Measurements from ENCODE around the gene INPP5A.

The INPP5A gene

GRCh38 chr10:132809232-132810140 lies 271.9 kb downstream of the INPP5A start:
- peaks cover 7% of the 10 kb centered on the region for H3K27me3 ChIP-seq (ENCODE audit: insufficient read depth, poor library complexity, severe bottlenecking)
- TF ChIP-seq GABPA (IDR thresholded peaks at IDR 0.05; ENCODE audit: low read depth) (no peak), POLR2AphosphoS5 (IDR thresholded peaks at IDR 0.05; ENCODE audit: low read depth) (no peak), SPI1 (IDR thresholded peaks at IDR 0.05; ENCODE audit: borderline replicate concordance, low read depth) (no peak), CTCF (IDR thresholded peaks at IDR 0.05; ENCODE audit: insufficient read depth, low read length) (no peak), REST (IDR thresholded peaks at IDR 0.05; ENCODE audit: insufficient replicate concordance, low read depth) (no peak)
- no peak for DNase-seq (ENCODE audit: low read depth in 1 of 2, low spot score in 1 of 2)
- no peak overlapping the region for H3K4me3 ChIP-seq (replicated peaks; ENCODE audit: insufficient read depth, low read length)
- no peak overlapping the region for H3K27ac ChIP-seq (replicated peaks)

- H3K27ac ChIP-seq (replicated peaks): no peak overlapping the region
- peaks cover 7% of the 10 kb centered on the region for H3K27me3 ChIP-seq (ENCODE audit: insufficient read depth, poor library complexity, severe bottlenecking)
- TF ChIP-seq GABPA (IDR thresholded peaks at IDR 0.05; ENCODE audit: low read depth) (no peak), CTCF (IDR thresholded peaks at IDR 0.05; ENCODE audit: insufficient read depth, low read length) (no peak), REST (IDR thresholded peaks at IDR 0.05; ENCODE audit: insufficient replicate concordance, low read depth) (no peak), SPI1 (IDR thresholded peaks at IDR 0.05; ENCODE audit: borderline replicate concordance, low read depth) (no peak), POLR2AphosphoS5 (IDR thresholded peaks at IDR 0.05; ENCODE audit: low read depth) (no peak)
Observed at GRCh38 chr10:132810141-132810806, 272.7 kb downstream of the INPP5A start.

GRCh38 chr10:132810807-132811700 lies 273.5 kb downstream of the INPP5A start:
- no peak for TF ChIP-seq SPI1 (IDR thresholded peaks at IDR 0.05; ENCODE audit: borderline replicate concordance, low read depth)
- TF ChIP-seq POLR2AphosphoS5 (IDR thresholded peaks at IDR 0.05; ENCODE audit: low read depth): no peak
- TF ChIP-seq GABPA (IDR thresholded peaks at IDR 0.05; ENCODE audit: low read depth): no peak
- no peak for TF ChIP-seq REST (IDR thresholded peaks at IDR 0.05; ENCODE audit: insufficient replicate concordance, low read depth)
- Histone ChIP-seq H3K27me3 (ENCODE audit: insufficient read depth, poor library complexity, severe bottlenecking) (peaks cover 7% of the 10 kb centered on the region), H3K4me3 (replicated peaks; ENCODE audit: insufficient read depth, low read length) (no peak overlapping the region), H3K27ac (replicated peaks) (no peak overlapping the region)
- DNase-seq (ENCODE audit: low read depth in 1 of 2, low spot score in 1 of 2): no peak

More at GRCh38 chr10:132810141-132810806, 272.7 kb downstream of the INPP5A start:
- DNase-seq (ENCODE audit: low read depth in 1 of 2, low spot score in 1 of 2): no peak
- no peak overlapping the region for H3K4me3 ChIP-seq (replicated peaks; ENCODE audit: insufficient read depth, low read length)
